Activated CD4-positive, alpha-beta T cell treated with anti-CD3 and anti-CD28 coated beads, Interleukin-2, amount 50 U/mL, for 48 hours (primary cell): ENCODE results near the gene BRD1.
"Not testable (repeated sequence)": the region's sequence is repeated elsewhere in the genome, so short reads cannot be mapped to it uniquely, and the experiment has no call there.

ENCODE experiments used
- DNase-seq, 2 experiments: peaks; one replicate each; pipeline ENCODE4 v3.0.0-alpha.2; 2020

The BRD1 gene

GRCh38 chr22:49767355-49768062, 60.2 kb downstream of the BRD1 start:
- DNase-seq: peak; percentile 28 to 41

GRCh38 chr22:49765951-49766350, 61.7 kb downstream of the BRD1 start:
- no peak for DNase-seq

- DNase-seq: peak in 1 of 2 experiments; percentile 3
Measured at GRCh38 chr22:49765091-49765771, 62.4 kb downstream of the BRD1 start.

GRCh38 chr22:49764127-49764581, 63.5 kb downstream of the BRD1 start:
- DNase-seq: no peak

GRCh38 chr22:49763696-49764095, 64.0 kb downstream of the BRD1 start:
- DNase-seq: no peak

GRCh38 chr22:49763138-49763537, 64.5 kb downstream of the BRD1 start:
- DNase-seq: no peak

GRCh38 chr22:49762571-49762970, 65.1 kb downstream of the BRD1 start:
- DNase-seq: not testable (repeated sequence)

- DNase-seq: no peak
Measured at GRCh38 chr22:49761836-49762235, 65.8 kb downstream of the BRD1 start.

- no peak for DNase-seq
Measured at GRCh38 chr22:49760630-49761571, 66.8 kb downstream of the BRD1 start.

GRCh38 chr22:49760280-49760629, 67.4 kb downstream of the BRD1 start:
- DNase-seq: no peak

- DNase-seq: no peak
Measured at GRCh38 chr22:49756676-49757075, 71.0 kb downstream of the BRD1 start.

GRCh38 chr22:49756201-49756600, 71.5 kb downstream of the BRD1 start:
- DNase-seq: no peak

- no peak for DNase-seq
Measured at GRCh38 chr22:49755631-49756001, 72.1 kb downstream of the BRD1 start.

GRCh38 chr22:49754696-49755630, 72.7 kb downstream of the BRD1 start:
- DNase-seq: no peak

- DNase-seq: no peak
Measured at GRCh38 chr22:49753961-49754695, 73.5 kb downstream of the BRD1 start.

- DNase-seq: no peak
Measured at GRCh38 chr22:49753276-49753890, 74.3 kb downstream of the BRD1 start.

GRCh38 chr22:49752598-49753091, 75.0 kb downstream of the BRD1 start:
- DNase-seq: no peak

- DNase-seq: no peak
Measured at GRCh38 chr22:49751966-49752597, 75.6 kb downstream of the BRD1 start.

- no peak for DNase-seq
Measured at GRCh38 chr22:49751318-49751965, 76.2 kb downstream of the BRD1 start.
